ENCODE measurements around the gene LRRC37B. TPM values are rescaled to one million over a fixed set of nuclear protein-coding genes. Genes with fewer than 3 reads are reported as not detected.

Gene LRRC37B
- total RNA-seq = 11.9 and 18.2 TPM in 2 replicates

GRCh38 chr17:32006957-32007462 lies at the start of gene LRRC37B:
Gene LRRC37B (plus strand): TSS chr17:32007383. CDS start chr17:32021393, 14,010 bp downstream.

Other genes starting within 250 kb of the LRRC37B start
- gene COPRS, start 148.1 kb upstream of the LRRC37B start, total RNA-seq = 145 and 165 TPM in 2 replicates
- 31.9 and 39.6 TPM in 2 replicates for gene UTP6, start 105.7 kb upstream of the LRRC37B start, total RNA-seq
- gene SUZ12, start 70.4 kb upstream of the LRRC37B start, total RNA-seq = 10.6 and 26.0 TPM in 2 replicates
- 43.8 and 46.7 TPM in 2 replicates for gene RHOT1, start 135.1 kb downstream of the LRRC37B start, total RNA-seq